ENCODE results near the gene ZNF692. TPM values are rescaled to one million over a fixed set of nuclear protein-coding genes. Genes with fewer than 3 reads are reported as not detected.

Gene ZNF692
- total RNA-seq, 1 donor from 2014 or later = 41.9 TPM

DNA sequence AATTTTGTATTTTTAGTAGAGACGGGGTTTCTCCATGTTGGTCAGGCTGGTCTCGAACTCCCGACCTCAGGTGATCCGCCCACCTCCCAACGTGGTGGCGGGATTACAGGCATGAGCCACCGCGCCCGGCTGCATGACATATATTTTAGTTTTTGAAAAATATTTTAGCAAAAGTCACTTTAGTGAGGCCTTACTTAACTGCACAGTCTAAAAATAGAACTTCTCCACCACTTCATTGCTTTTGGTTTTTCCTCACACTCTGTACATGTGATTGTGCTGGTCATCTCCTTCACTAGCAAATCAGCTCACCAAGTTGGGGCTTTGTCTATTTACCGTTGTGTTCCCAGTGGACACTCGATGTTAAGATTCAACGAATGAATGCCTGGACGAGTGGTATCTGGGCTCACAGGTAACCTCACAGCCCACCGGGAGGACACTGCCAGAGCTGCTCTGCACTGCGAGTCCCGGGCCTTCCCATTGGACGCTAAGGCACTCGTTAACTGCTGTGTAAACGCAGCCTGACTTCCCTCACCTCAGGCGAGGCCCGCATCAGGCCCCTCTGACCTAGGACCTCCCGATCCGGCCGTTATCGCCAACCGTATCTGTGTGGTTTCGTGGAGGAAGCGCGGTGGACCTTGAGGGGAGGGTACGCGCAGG, 14.0 kb upstream of the ZNF692 start:
- no peak for TF ChIP-seq CTCF (IDR thresholded peaks at IDR 0.05)
- Histone ChIP-seq H3K36me3 (no peaks in the 10 kb centered on the region), H3K27me3 (ENCODE audit: low read depth) (no peaks in the 10 kb centered on the region), H3K4me1 (no peaks in the 10 kb centered on the region), H3K4me3 (peak overlapping the region; percentile 70), H3K9me3 (no peaks in the 10 kb centered on the region), H3K27ac (peak overlapping the region; percentile 96)
- ATAC-seq (peak; percentile 83 to 86), DNase-seq (peak; percentile 77)
- intact Hi-C loops (cut with DNase I) = no loop called here

GRCh38 chr1:248871837-248872401, 13.0 kb upstream of the ZNF692 start:
- H3K27ac ChIP-seq = no peak overlapping the region
- intact Hi-C loops (cut with DNase I) = no loop called here
- no peaks in the 10 kb centered on the region for H3K36me3 ChIP-seq
- H3K27me3 ChIP-seq (ENCODE audit: low read depth) = no peaks in the 10 kb centered on the region
- DNase-seq (no peak), ATAC-seq (no peak)
- no peaks in the 10 kb centered on the region for H3K4me1 ChIP-seq
- H3K4me3 ChIP-seq = peak overlapping the region; percentile 70
- no peak for TF ChIP-seq CTCF (IDR thresholded peaks at IDR 0.05)
- no peaks in the 10 kb centered on the region for H3K9me3 ChIP-seq

DNA sequence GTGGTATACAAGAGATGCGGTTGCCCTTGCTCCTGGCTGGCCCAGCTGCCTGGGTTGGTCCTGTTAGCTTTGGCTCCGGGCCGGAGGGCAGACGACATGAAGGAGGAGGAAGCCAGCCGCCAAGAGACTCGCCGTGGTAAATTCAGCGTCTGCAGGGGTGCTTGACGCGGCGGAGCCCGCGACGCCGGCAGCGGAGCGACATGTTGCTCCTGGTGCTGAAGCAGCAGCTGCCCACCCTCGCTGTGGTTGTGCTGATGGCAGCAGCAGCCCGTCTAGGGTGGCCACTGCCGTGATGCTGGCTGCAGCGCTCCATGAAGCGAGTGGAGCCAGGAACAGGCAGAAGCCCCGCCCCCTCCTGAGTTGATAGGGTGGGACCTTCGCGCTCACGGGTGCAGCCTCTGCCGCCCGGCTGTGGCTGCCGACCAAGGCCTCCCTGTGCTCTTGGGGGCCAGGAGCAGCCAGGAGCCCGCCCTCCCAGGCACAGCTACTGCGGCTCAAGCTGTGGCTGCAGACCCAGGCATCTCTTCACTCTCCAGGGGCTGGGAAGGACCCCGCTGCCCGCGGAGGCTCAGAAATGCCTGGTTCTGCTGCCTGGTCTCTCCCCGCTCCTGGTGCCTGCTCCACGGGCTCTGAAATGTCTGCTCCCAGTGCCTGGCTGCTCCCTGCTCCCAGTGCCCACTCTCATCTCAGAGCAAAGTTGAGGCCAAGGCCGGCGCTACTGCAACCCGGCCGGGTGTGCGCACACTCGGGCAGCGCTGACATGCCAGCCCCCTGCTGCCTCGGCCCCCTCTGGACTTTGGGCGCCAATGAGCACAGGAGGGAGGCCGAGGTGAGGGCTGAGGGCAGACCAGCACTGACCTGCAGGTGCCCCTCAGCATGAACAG, 4.4 kb upstream of the ZNF692 start:
- H3K9me3 ChIP-seq = no peaks in the 10 kb centered on the region
- intact Hi-C loops (cut with DNase I) = no loop called here
- TF ChIP-seq CTCF (IDR thresholded peaks at IDR 0.05) = no peak
- H3K4me3 ChIP-seq = peak overlapping the region; percentile 69
- no peaks in the 10 kb centered on the region for H3K36me3 ChIP-seq
- no peaks in the 10 kb centered on the region for H3K27me3 ChIP-seq (ENCODE audit: low read depth)
- H3K27ac ChIP-seq = peak overlapping the region; percentile 74
- H3K4me1 ChIP-seq = peaks cover 25% of the 10 kb centered on the region
- ATAC-seq = peak; percentile 77 to 80
- DNase-seq = peak; percentile 92

GRCh38 chr1:248862695-248862997, 3.8 kb upstream of the ZNF692 start:
- no peak for TF ChIP-seq CTCF (IDR thresholded peaks at IDR 0.05)
- intact Hi-C loops (cut with DNase I) = no loop called here
- ATAC-seq (no peak), DNase-seq (no peak)
- peaks cover 28% of the 10 kb centered on the region for H3K4me1 ChIP-seq
- no peaks in the 10 kb centered on the region for H3K36me3 ChIP-seq
- peak overlapping the region; percentile 69 for H3K4me3 ChIP-seq
- no peaks in the 10 kb centered on the region for H3K9me3 ChIP-seq
- no peaks in the 10 kb centered on the region for H3K27me3 ChIP-seq (ENCODE audit: low read depth)
- peak overlapping the region; percentile 74 for H3K27ac ChIP-seq

DNA sequence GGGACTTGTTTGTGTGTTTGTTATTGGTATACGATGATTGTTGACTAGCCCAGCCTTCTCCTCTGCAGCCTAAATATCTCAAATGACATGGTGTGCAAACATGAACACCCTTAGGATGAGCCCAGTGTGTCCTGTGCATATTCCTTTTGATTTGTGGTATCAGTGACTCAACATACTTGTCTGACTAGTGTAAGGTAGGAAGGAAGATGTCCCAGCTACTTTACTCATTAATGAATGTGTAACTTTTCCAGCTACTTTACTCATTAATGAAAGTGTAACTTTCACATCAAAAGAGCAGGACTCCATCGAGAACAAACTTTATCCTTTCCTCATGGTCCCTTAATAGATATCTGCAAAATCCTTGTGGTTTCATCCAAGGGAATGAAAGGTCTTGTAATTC, 2.7 kb upstream of the ZNF692 start:
- H3K36me3 ChIP-seq = no peaks in the 10 kb centered on the region
- H3K9me3 ChIP-seq = no peaks in the 10 kb centered on the region
- no peak overlapping the region for H3K27ac ChIP-seq
- peaks cover 35% of the 10 kb centered on the region for H3K4me1 ChIP-seq
- TF ChIP-seq CTCF (IDR thresholded peaks at IDR 0.05) = no peak
- intact Hi-C loops (cut with DNase I) = no loop called here
- H3K27me3 ChIP-seq (ENCODE audit: low read depth) = no peaks in the 10 kb centered on the region
- no peak for DNase-seq
- H3K4me3 ChIP-seq = no peak overlapping the region
- no peak for ATAC-seq

All from lower lobe of right lung (tissue), 2 donors.